GM21825 (cell line): ENCODE results near the gene NTPCR.

Experiments used
- ATAC-seq: cut with Tn5 transposase; IDR thresholded peaks from one replicate; pipeline ENCODE4 v1.9.1; 2021; ENCODE audit warnings: mild to moderate bottlenecking, moderate library complexity; ENCODE audit not compliant: unreplicated experiment

Gene NTPCR

GRCh38 chr1:233005156-233005555 lies 54.7 kb downstream of the NTPCR start:
- no peak for ATAC-seq

DNA sequence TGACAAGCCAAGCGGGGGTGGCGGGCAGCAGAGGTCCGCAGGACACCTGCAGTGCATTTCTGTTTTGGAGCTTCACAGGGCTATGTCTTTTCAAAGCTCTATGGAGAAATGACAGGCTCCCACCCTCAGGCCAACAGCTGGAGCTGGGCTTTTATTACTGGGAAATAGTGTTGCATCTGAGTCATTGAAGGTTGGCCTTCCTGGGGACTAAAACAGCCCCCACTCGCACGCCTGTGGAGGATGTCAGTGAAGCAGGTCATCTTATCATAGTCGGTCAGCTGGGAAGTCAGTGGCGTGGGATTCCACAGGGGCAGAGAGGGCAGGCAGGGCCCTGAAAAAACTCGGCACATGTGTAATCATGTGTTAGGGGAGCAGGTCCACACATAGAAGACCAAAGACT lies 55.3 kb downstream of the NTPCR start:
- ATAC-seq, result no peak

- no peak for ATAC-seq
Observed at GRCh38 chr1:233006108-233006507, 55.7 kb downstream of the NTPCR start.

- no peak for ATAC-seq
Observed at GRCh38 chr1:233006541-233006973, 56.1 kb downstream of the NTPCR start.

DNA sequence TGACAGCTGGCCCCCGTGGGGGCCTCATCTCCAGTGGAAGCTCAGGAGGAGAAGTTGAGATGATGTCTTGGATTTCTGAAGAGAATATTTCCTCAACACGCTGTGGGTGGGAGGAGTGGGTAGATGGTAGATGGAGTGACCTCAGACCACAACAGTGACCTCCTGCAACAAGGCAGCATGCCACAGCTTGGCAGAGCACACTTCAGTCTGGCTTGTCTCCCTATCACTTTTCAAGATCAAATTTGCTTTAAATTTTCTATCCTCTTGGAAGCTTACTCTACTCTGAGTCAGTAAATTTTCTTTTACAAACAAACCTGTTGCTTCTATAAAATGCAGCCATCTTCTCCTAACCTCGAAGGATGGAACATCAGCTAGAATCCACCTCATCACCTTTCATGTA lies 59.7 kb downstream of the NTPCR start:
- ATAC-seq, result no peak

DNA sequence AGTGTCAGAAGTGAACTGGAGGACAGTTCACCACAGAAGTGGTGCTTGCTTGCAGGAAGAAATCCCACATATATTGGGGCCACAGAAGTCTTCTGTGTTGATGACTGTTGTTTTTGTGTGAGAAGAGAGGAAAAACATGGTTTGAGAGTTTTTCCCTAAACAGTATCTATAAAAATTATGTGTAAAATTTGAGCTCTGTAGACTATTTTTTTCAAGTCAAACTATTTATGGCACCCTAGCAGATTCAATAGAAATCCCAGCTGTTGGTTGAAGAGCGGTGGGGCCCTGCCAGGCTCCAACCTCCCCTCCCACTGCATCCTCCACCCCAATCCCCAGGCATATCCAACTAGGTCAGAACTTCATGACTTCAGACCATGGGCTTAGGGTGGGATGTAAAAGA lies 61.6 kb downstream of the NTPCR start:
- ATAC-seq, result no peak

GRCh38 chr1:233015965-233016364 lies 65.6 kb downstream of the NTPCR start:
- ATAC-seq, result no peak

- no peak for ATAC-seq
Observed at GRCh38 chr1:233016798-233017197, 66.4 kb downstream of the NTPCR start.

GRCh38 chr1:233019083-233019482 lies 68.7 kb downstream of the NTPCR start:
- no peak for ATAC-seq

DNA sequence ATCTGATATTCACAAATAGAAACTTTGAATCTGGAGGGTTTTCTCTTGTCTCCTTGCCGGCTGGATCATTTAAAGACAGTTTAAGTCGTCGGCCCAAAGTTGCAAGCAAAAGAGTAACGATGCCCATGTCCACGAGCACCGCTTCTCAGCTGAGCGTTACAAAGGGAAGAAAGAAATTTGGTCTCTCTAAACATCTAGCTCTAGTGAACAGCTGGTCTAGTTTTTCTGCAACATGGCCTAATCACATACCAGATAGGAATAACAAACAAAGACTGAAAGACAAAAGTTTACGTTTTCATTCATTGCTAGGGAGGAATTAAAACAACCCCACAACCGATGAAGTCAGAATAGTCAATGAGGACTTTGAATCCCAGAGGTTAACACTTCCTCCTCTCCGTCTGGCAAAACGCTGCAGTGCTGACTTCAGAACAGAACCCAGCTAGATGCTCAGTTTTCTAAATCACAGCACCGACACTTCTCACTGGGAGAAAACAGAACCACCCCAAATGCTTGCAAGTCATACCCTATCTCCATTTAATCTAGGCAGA lies 69.4 kb downstream of the NTPCR start:
- no peak for ATAC-seq

GRCh38 chr1:233020426-233020825 lies 70.0 kb downstream of the NTPCR start:
- ATAC-seq, result no peak

- no peak for ATAC-seq
Observed at GRCh38 chr1:233022246-233022645, 71.8 kb downstream of the NTPCR start.

GRCh38 chr1:233024199-233024598 lies 73.8 kb downstream of the NTPCR start:
- no peak for ATAC-seq

DNA sequence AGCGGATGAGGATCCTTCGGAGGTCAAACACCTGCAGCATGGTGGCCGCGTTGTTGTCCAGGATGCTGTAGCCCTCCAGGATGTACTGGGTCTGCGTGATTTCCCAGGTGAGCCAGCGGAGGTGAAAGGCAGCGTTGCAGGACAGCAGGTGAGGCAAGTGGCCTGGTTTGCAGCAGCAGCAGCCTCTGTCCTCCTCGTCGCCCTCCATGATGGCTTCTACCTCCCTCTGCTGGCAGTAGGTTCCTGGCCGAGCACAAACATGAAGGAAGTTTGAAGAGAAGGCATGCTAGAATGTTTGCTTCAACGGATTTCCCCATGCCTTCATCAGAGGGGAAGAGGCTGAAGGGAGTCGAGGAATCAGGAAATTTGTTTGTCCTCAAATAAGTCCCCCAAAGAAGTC lies 74.7 kb downstream of the NTPCR start:
- no peak for ATAC-seq

DNA sequence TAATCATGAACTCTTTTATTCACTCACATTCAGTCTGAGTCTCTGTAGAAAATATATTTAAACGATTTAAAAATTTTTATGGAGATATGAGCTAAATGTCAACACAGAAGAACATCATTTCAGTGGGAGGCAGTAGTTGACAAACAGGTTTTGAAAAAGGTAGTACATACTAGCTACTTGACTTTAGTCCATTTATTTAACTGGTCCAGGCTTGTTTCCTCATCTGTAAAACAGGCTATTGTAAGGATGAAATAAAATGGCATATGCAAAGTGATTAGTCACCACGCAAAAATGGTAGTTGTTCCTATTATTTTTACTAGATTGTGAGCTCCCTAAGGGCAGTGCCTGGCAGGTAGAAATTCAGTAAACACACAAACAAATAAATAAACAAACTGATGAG lies 75.2 kb downstream of the NTPCR start:
- ATAC-seq, result no peak

GRCh38 chr1:233027046-233027445 lies 76.6 kb downstream of the NTPCR start:
- no peak for ATAC-seq

GRCh38 chr1:233031521-233031920 lies 81.1 kb downstream of the NTPCR start:
- no peak for ATAC-seq

GRCh38 chr1:233032916-233033315 lies 82.5 kb downstream of the NTPCR start:
- ATAC-seq, result no peak

DNA sequence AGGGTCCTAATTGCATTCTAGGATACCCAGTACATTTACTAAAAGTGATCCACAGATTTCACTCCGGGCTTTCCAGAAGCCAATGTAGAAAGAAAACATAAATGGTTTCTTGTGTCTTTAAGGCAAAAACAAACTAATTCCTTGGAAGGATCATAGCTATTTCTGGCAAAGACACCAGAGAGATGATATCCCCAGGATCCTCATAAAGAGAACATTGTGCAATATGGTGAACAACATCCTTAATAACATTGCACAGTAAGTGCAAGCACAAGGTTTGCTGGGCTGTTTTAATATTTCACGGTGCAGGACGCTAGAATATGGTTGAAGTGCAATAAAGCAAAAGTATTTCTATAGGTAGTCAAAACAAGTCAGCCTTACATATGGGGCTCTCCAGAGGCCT lies 83.0 kb downstream of the NTPCR start:
- no peak for ATAC-seq
